Stimulated activated CD4-positive, alpha-beta T cell treated with anti-CD3 and anti-CD28 coated beads, Interleukin-4, amount 100 ng/mL, for 48 hours (primary cell): ENCODE data around the gene RPS25.
"Not testable (repeated sequence)": the region's sequence is repeated elsewhere in the genome, so short reads cannot be mapped to it uniquely, and the experiment has no call there.

Experiments
- DNase-seq, 2 donors: peaks; one replicate each; pipeline ENCODE4 v3.0.0-alpha.2; 2020; ENCODE audit warnings: low read depth in 2 of 2

Gene RPS25

DNA sequence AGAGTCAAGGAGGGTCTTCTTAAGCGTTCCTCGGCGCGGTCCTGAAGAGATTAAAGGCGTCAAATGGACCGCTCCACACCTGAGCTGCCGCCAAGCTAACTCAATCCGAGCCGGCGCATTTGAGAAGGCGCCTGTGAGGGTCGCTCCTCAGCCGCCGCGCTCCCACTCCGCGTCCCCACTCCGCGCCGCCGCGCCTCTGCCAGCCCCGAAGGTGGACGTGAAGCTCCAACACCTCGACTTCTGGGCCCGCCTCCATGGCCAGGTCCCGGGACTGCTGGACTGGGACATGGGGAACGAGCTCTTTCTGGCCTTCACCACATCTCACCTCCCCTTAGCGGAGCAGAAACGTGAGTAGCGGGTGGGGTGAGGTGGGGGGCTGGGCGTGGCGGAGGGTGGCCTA, 46.5 kb downstream of the RPS25 start, which contains the start of gene FOXR1:
Gene FOXR1, plus strand, starts transcription at position 116 of the 400 bp plus-strand sequence. Its CDS starts 171 bp downstream, at position 287.
- DNase-seq = no peak

DNA sequence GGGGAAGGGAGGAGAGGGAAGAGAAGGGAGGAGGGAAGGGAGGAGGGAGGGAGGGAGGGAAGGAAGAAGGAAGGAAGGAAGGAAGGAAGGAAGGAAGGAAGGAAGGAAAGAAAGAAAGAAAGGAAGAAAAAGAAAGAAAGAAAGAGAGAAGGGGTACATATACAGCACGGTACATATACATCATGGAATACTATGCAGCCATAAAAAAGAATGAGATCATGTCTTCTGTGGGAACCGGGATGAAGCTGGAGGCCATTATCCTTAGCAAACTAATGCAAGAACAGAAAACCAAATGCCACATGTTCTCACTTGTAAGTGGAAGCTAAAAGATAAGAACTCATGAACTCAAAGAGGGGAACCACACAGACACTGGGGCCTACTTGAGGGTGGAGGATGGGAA, 48.6 kb downstream of the RPS25 start:
- DNase-seq = not testable (repeated sequence)
